ENCODE measurements around the gene CRB1.

- no peak for TF ChIP-seq EZH2 (IDR thresholded peaks at IDR 0.05; ENCODE audit: borderline replicate concordance, low read depth, low read length, severe bottlenecking)
- TF ChIP-seq CTCF (IDR thresholded peaks at IDR 0.05; ENCODE audit: borderline replicate concordance, extremely low read depth, low read length, poor library complexity, severe bottlenecking): no peak
Measured at GRCh38 chr1:197451381-197451780, 183.3 kb downstream of the CRB1 start.
